BE2C (cell line): ENCODE data around the gene ALDH1A1.

Source experiments
- DNase-seq: peaks from one replicate; pipeline ENCODE4 v3.0.0-alpha.2; 2020
- H3K27me3 ChIP-seq: fragments of 250-450 bp; sonication (Bioruptor Pico); 2 replicates; pipeline ENCODE4 v1.5.1; 2020; ENCODE audit warnings: mild to moderate bottlenecking
- H3K36me3 ChIP-seq: fragments of 250-450 bp; sonication (Bioruptor Pico); 2 replicates; pipeline ENCODE4 v1.5.1; 2020; ENCODE audit warnings: mild to moderate bottlenecking
- H3K4me1 ChIP-seq: fragments of 250-450 bp; sonication (Bioruptor Pico); 2 replicates; pipeline ENCODE4 v1.5.1; 2020
- H3K4me3 ChIP-seq: 2 replicates; pipeline ENCODE4 v1.5.1; 2011; ENCODE audit warnings: low read depth, low read length
- H3K9me3 ChIP-seq: fragments of 250-450 bp; sonication (Bioruptor Pico); 2 replicates; pipeline ENCODE4 v1.5.1; 2020
- CTCF ChIP-seq: IDR thresholded peaks from 2 replicates; pipeline ENCODE4 v1.5.1; 2012; ENCODE audit warnings: mild to moderate bottlenecking, low read depth, low read length

The ALDH1A1 gene

GRCh38 chr9:72899734-72900477 lies 52.9 kb downstream of the ALDH1A1 start:
- no peak overlapping the region for H3K4me3 ChIP-seq
- H3K9me3 ChIP-seq, result no peaks in the 10 kb centered on the region
- H3K27me3 ChIP-seq, result no peaks in the 10 kb centered on the region
- H3K36me3 ChIP-seq, result no peaks in the 10 kb centered on the region
- no peak for DNase-seq
- TF ChIP-seq CTCF, result no peak
- no peaks in the 10 kb centered on the region for H3K4me1 ChIP-seq

- no peak for DNase-seq
- no peaks in the 10 kb centered on the region for H3K27me3 ChIP-seq
- no peaks in the 10 kb centered on the region for H3K9me3 ChIP-seq
- no peaks in the 10 kb centered on the region for H3K36me3 ChIP-seq
- H3K4me1 ChIP-seq, result no peaks in the 10 kb centered on the region
- H3K4me3 ChIP-seq, result no peak overlapping the region
- TF ChIP-seq CTCF, result no peak
Measured at GRCh38 chr9:72898784-72899733, 53.8 kb downstream of the ALDH1A1 start.

- Histone ChIP-seq H3K4me3 (no peak overlapping the region), H3K27me3 (no peaks in the 10 kb centered on the region), H3K4me1 (no peaks in the 10 kb centered on the region), H3K36me3 (no peaks in the 10 kb centered on the region), H3K9me3 (no peaks in the 10 kb centered on the region)
- no peak for TF ChIP-seq CTCF
- no peak for DNase-seq
Measured at GRCh38 chr9:72898360-72898759, 54.5 kb downstream of the ALDH1A1 start.

- Histone ChIP-seq H3K9me3 (no peaks in the 10 kb centered on the region), H3K36me3 (no peaks in the 10 kb centered on the region), H3K27me3 (no peaks in the 10 kb centered on the region), H3K4me3 (no peak overlapping the region), H3K4me1 (no peaks in the 10 kb centered on the region)
- no peak for TF ChIP-seq CTCF
- no peak for DNase-seq
Measured at GRCh38 chr9:72897069-72897649, 55.7 kb downstream of the ALDH1A1 start.

GRCh38 chr9:72896439-72896838 lies 56.4 kb downstream of the ALDH1A1 start:
- H3K27me3 ChIP-seq, result no peaks in the 10 kb centered on the region
- no peak for TF ChIP-seq CTCF
- no peak for DNase-seq
- H3K9me3 ChIP-seq, result no peaks in the 10 kb centered on the region
- no peaks in the 10 kb centered on the region for H3K36me3 ChIP-seq
- H3K4me1 ChIP-seq, result no peaks in the 10 kb centered on the region
- no peak overlapping the region for H3K4me3 ChIP-seq
